Activated T-cell treated with anti-CD3 and anti-CD28 coated beads for 48 hours (primary cell): Measurements from ENCODE around the gene SRRM3.
"Not testable (repeated sequence)": the region's sequence is repeated elsewhere in the genome, so short reads cannot be mapped to it uniquely, and the experiment has no call there.

Experiments used
- DNase-seq: peaks from one replicate; pipeline ENCODE4 v3.0.0-alpha.2; 2020; ENCODE audit warnings: low read depth

The SRRM3 gene

GRCh38 chr7:76201732-76202665, at the start of gene SRRM3:
Gene SRRM3, plus strand, starts transcription at chr7:76201896. Its CDS starts 33,171 bp downstream, at chr7:76235067.
- DNase-seq = peak; percentile 86

GRCh38 chr7:76151932-76152331, 49.8 kb upstream of the SRRM3 start:
- DNase-seq = no peak

GRCh38 chr7:76153571-76154230, 48.0 kb upstream of the SRRM3 start:
- not testable (repeated sequence) for DNase-seq

GRCh38 chr7:76155938-76156337, 45.8 kb upstream of the SRRM3 start:
- no peak for DNase-seq

GRCh38 chr7:76156992-76157685, 44.6 kb upstream of the SRRM3 start:
- not testable (repeated sequence) for DNase-seq

GRCh38 chr7:76158416-76158815, 43.3 kb upstream of the SRRM3 start:
- DNase-seq = not testable (repeated sequence)

- DNase-seq = not testable (repeated sequence)
Observed at GRCh38 chr7:76162416-76163170, 39.1 kb upstream of the SRRM3 start.

- DNase-seq = not testable (repeated sequence)
Observed at GRCh38 chr7:76163812-76164211, 37.9 kb upstream of the SRRM3 start.

- DNase-seq = no peak
Observed at GRCh38 chr7:76165106-76165972, 36.4 kb upstream of the SRRM3 start.

- no peak for DNase-seq
Observed at GRCh38 chr7:76165973-76166403, 35.7 kb upstream of the SRRM3 start.

GRCh38 chr7:76166404-76167255, 35.1 kb upstream of the SRRM3 start:
- DNase-seq = peak; percentile 88

- DNase-seq = no peak
Observed at GRCh38 chr7:76173566-76174205, 28.0 kb upstream of the SRRM3 start.

- not testable (repeated sequence) for DNase-seq
Observed at GRCh38 chr7:76176951-76177350, 24.7 kb upstream of the SRRM3 start.

- no peak for DNase-seq
Observed at GRCh38 chr7:76179686-76180085, 22.0 kb upstream of the SRRM3 start.

GRCh38 chr7:76182225-76182960, 19.3 kb upstream of the SRRM3 start:
- no peak for DNase-seq

GRCh38 chr7:76185187-76185896, 16.4 kb upstream of the SRRM3 start:
- DNase-seq = no peak

GRCh38 chr7:76187272-76187671, 14.4 kb upstream of the SRRM3 start:
- DNase-seq = no peak

- no peak for DNase-seq
Observed at GRCh38 chr7:76189276-76189675, 12.4 kb upstream of the SRRM3 start.
